Measurements from ENCODE around the gene HS6ST3.

The HS6ST3 gene

GRCh38 chr13:96806746-96807145 lies 716.8 kb downstream of the HS6ST3 start:
- no peak for DNase-seq

- DNase-seq = no peak
These were observed 719.6 kb downstream of the HS6ST3 start for GRCh38 chr13:96809366-96810096.

GRCh38 chr13:96810104-96810503 lies 720.2 kb downstream of the HS6ST3 start:
- DNase-seq = no peak

DNA sequence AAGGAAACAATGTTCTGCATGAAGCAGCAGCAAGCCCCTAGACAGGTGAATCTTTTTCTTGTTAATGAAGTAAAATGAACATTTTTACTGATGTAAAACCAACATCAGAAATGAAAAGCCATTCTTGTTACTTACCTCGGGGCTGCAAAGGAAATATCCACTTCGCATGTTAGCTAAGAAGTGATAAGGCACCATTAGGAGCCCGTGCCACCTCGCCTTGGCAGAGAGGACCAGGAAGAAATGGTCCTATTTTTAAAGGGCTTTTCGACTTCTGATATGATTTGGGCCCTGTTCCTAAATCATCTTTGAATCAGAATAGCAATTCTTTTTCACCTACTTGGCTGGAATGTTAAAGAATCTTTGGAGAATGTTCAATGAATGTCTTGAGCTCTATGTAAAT lies 721.1 kb downstream of the HS6ST3 start:
- DNase-seq = no peak

DNA sequence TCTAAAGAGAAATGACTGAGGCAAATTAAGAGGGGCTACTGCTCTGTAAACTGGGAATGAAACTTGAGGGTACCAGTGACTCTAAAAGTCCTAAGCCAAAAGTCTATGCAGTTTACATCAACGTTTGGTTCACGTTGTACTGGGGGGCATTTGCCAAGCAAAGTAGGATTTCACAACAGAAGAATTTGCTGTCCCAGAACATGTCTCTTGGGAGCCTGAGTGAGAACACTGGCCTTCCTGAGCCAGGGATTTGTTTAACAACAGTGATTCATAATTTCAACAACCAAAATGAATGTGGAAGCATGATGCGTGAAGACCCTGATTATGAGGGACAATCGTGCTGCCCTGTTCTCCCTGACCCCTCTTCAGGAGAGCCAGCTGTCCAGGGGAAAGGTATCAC lies 726.4 kb downstream of the HS6ST3 start:
- no peak for DNase-seq

DNA sequence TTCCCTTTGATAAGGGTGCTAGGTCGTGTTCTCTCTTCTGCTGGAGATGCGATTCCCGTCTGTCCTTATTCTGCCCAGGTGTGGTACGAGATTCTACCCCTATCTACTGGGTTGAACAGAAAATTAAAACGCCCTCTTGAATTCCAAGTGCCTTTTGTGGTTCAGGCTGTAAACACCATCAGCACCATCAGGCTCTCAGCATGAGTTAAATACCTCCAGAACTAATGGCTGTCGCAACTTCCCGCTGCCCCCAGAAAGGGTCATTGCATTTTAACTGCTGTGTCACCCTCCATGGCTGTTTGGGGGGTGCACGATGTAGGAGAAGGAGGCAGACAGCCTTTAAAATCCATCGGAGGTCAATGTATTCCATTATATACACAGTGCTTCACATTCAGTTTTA lies 727.0 kb downstream of the HS6ST3 start:
- no peak for DNase-seq

DNA sequence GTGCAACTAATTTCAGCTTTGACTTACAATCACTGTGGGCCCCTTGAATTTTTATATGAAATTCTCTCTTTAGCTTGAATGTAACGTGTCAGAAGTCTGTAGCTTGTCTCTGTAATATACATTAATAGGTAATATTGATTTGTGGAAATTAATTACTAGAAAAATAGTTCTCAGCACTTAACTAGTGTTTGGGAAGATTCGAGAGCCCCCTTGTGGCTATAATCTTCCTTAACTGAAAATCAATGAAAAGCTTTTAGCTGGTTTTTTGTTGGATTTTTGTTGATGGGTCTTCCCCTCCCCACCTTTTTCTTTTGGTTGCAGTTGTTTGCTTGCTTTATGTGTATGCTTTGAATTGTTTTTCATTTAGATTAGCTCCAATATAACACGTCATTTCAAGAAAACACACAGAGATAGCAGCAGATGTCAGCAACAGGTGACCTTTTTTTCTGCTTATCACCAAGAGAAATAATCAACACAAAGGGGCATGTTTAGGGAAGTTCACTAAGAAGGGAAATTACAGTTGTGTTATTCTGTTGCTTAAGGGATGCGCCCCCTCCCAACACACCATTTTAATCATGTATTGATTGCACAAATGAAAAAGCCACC lies 727.5 kb downstream of the HS6ST3 start:
- no peak for DNase-seq

GRCh38 chr13:96819375-96819774 lies 729.5 kb downstream of the HS6ST3 start:
- DNase-seq = no peak

DNA sequence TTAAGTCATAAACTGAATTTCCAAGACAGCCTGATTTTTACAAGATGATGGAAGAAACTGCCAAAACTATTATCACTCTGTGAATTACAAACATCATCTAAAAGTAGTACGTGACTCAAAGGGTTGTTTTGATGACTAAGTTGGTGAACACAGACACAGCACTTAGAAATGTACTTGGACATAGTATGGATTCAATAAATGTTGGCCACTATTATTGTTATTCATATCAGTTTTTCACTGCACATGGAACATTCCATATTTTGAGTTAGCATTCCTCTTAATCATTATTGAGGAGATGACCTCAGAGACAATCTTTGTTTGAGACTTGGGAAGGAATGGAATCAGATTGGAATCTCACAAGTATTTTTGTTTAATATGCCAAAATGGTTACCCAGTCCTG lies 731.5 kb downstream of the HS6ST3 start:
- DNase-seq = no peak

- no peak for DNase-seq
These were observed 732.1 kb downstream of the HS6ST3 start for GRCh38 chr13:96821971-96822370.

DNA sequence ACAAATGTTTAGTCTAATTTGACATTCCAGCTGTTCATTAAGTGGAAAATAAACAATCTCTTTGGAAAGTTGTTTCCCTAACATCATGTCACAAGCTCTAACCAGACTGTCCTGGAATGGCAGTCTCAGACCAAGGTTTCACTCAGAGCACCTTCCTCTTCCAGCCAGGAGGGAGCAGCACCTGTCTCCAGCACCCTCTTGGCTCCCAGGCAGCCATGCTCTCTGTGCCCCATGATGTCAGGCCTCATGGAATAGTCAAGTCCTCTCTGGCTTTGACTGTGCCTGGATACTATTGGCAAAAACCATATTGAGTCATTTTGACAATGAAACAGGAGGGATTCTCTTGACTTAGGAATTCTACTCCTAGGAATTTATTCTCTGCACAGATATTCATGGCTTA lies 733.0 kb downstream of the HS6ST3 start:
- no peak for DNase-seq

- no peak for DNase-seq
These were observed 734.2 kb downstream of the HS6ST3 start for GRCh38 chr13:96824140-96824539.

GRCh38 chr13:96825653-96826052 lies 735.7 kb downstream of the HS6ST3 start:
- no peak for DNase-seq

- DNase-seq = no peak
These were observed 744.7 kb downstream of the HS6ST3 start for GRCh38 chr13:96834626-96835025.

GRCh38 chr13:96835546-96835945 lies 745.6 kb downstream of the HS6ST3 start:
- DNase-seq = no peak

DNA sequence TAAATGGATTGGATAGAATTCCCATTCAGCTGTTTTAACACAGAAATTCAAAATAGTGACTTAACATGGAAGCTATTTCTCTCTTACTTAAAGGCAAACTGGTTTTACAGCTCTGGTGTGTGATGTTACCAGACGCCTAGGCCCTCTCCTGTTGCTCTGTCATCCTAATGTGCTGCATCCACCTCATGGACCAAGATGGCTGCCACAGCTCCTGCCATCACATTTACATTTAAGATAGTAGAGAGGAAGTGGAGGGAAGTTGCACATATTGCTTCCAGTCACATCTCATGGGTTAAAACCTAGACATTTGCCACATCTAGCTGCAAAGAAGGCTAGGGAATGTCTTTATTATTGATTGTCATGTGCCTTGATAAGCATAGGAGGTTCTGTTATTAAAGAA lies 746.8 kb downstream of the HS6ST3 start:
- DNase-seq = no peak

DNA sequence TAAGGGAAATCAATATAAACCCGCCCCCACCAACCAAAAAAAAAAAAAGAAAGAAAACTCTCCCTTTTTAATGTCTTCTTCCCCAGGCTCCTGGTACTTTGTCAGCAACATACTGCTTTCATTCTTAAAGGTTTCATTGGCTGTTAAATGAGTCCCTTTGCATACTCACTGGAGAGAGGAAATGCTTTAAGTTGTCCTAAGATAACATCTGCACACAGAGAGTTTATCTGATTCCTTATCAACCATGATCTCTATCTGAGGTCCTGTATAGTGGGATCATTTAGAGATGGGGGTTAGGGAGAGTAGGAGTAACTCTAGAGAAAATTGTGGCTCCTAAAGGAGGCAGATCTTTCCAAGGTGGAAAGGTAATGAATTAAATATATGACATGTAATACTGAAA lies 747.9 kb downstream of the HS6ST3 start:
- DNase-seq = no peak

DNA sequence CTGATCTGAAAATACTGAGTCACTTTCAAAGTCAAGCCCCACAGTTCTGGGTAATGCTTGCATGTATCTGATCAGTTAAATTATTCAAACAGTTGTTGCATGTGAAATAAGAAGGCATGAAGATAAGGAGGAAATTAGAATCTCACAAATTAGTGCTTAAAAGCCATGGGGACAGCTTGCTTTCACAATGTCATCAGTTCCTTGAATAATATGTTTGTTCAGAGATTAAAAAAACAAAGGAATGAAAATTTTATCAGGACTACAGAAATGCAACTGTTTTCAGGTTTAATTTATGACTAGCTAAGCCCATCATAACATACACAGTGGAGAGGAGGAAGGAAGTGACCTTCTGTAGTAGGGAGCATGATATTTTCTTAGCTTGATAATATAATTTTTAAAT lies 754.3 kb downstream of the HS6ST3 start:
- DNase-seq = no peak

- DNase-seq = no peak
These were observed 754.7 kb downstream of the HS6ST3 start for GRCh38 chr13:96844616-96845015.

DNA sequence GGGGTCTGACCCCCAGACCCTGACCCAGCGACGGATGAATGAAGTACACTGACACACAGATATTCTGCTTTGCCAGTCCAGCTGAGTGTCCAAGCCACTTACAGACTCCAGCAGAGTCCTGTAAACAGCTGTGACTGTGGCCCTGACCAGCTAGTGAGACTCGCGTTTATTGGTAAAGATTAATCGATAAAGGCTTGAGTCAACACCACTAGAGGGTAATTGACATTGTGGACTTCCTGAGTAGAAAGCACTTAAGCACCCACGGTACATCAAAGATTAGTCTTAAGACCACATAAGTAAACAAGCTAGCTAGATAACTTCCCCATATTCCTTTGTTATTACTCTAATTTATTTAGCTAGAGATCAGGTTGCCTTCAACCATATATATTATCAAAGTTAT lies 758.4 kb downstream of the HS6ST3 start:
- DNase-seq = no peak

- no peak for DNase-seq
These were observed 759.2 kb downstream of the HS6ST3 start for GRCh38 chr13:96849091-96849490.

DNA sequence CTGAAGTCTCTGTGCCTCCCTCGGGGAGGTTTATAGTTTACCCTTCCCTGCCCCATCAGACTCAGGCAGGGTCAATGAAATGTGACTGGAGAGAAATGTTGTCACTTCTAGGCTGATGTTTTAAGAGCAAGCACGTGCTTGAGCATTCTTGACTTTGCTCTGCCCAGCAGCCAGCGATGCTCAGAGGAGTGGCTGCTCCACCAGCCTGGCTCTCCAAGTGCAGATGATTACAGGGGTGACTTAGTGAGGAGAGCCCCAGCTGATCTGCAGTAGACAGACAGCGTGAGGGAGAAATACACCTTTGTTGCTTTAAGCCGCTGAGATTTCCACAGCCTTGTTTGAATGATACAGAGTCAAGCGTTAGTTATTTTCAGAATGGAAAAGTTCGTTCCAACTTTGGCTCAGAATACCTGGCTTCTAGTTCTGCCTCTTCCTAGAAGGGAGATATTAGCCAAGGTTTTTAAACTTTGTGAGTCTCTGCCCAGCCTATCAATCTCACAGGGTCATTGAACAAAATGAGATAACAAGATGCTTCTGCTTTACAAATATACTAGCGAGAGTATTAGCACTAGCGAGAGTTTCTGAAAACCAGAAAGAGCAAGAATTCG lies 760.7 kb downstream of the HS6ST3 start:
- DNase-seq = no peak

DNA sequence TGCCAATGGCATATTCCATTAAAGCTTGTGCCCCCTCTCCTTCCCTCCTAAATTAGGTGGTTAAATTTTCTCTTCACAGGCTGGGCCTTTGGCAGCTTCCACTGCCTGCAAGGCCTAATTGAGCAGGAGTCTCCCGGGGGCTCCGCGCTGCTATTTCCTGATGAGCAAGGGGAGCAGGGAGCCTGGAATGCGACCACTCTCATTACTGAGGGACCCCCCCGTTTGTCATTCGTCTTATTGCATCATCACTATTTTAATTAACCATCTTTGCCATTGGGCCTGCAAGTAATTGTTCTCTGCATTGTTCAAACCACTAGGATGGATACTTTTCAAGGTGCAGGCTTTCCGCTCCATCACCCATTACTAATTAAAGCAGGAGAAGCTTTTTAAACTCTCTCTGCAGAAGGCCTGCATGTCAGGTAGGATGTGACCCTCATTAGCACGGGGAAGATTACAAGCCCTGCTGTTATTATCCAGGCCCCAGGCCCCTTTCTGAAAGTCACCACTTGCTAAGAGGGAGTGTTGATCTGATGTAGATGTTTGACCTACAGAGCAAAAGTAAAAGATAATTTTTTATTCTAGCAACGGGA lies 762.0 kb downstream of the HS6ST3 start:
- DNase-seq = no peak

Data from femur (tissue), 1 donor.